H9 (cell line): Measurements from ENCODE around the gene ROCK2. TPM values are rescaled to one million over a fixed set of nuclear protein-coding genes. Genes with fewer than 3 reads are reported as not detected.
"Not testable (repeated sequence)": the region's sequence is repeated elsewhere in the genome, so short reads cannot be mapped to it uniquely, and the experiment has no call there.

Experiments used
- DNase-seq: peaks from one replicate; pipeline ENCODE4 v3.0.0-alpha.2; 2017
- H2AFZ ChIP-seq: one replicate; pipeline ENCODE4 v1.6.1; 2013; ENCODE audit warnings: mild to moderate bottlenecking, low read length, control low read depth, moderate library complexity
- H2AK5ac ChIP-seq: 2 replicates; pipeline ENCODE4 v1.6.1; 2013; ENCODE audit warnings: low read length, control low read depth, mixed read lengths; ENCODE audit not compliant: insufficient read length
- H2BK120ac ChIP-seq: one replicate; pipeline ENCODE4 v1.6.1; 2013; ENCODE audit warnings: low read depth, mild to moderate bottlenecking, low read length, control low read depth, inconsistent platforms; ENCODE audit not compliant: poor library complexity, severe bottlenecking
- H2BK12ac ChIP-seq: 2 replicates; pipeline ENCODE4 v1.6.1; 2013; ENCODE audit warnings: low read length, control low read depth, mixed read lengths, low read depth; ENCODE audit not compliant: insufficient read length
- H2BK15ac ChIP-seq: 2 replicates; pipeline ENCODE4 v1.6.1; 2013; ENCODE audit warnings: low read depth, low read length, control low read depth
- H2BK20ac ChIP-seq: one replicate; pipeline ENCODE4 v1.6.1; 2013; ENCODE audit warnings: low read depth, mild to moderate bottlenecking, low read length, control low read depth, inconsistent platforms; ENCODE audit not compliant: poor library complexity, severe bottlenecking
- H2BK5ac ChIP-seq: 2 replicates; pipeline ENCODE4 v1.6.1; 2013; ENCODE audit warnings: low read length, control low read depth, mixed read lengths; ENCODE audit not compliant: insufficient read length
- H3K14ac ChIP-seq: 2 replicates; pipeline ENCODE4 v1.6.1; 2013; ENCODE audit warnings: low read length, control low read depth; ENCODE audit not compliant: insufficient read depth
- H3K18ac ChIP-seq: 2 replicates; pipeline ENCODE4 v1.6.1; 2013; ENCODE audit warnings: low read depth, mild to moderate bottlenecking, mixed read lengths, low read length, control low read depth; ENCODE audit not compliant: insufficient read length
- H3K23ac ChIP-seq: 2 replicates; pipeline ENCODE4 v1.6.1; 2013; ENCODE audit warnings: low read length, control low read depth, mixed read lengths, low read depth; ENCODE audit not compliant: insufficient read length
- H3K23me2 ChIP-seq: 2 replicates; pipeline ENCODE4 v1.6.1; 2013; ENCODE audit warnings: low read depth, mild to moderate bottlenecking, mixed read lengths, low read length, control low read depth; ENCODE audit not compliant: insufficient read length, poor library complexity, severe bottlenecking
- H3K27ac ChIP-seq: 2 replicates; pipeline ENCODE4 v1.5.1; 2013; ENCODE audit warnings: low read length, control low read depth, mixed read lengths, low read depth; ENCODE audit not compliant: insufficient read length
- H3K27me3 ChIP-seq: 2 replicates; pipeline ENCODE4 v1.6.1; 2013; ENCODE audit warnings: low read length, control low read depth, inconsistent platforms; ENCODE audit not compliant: insufficient read depth
- H3K4ac ChIP-seq: 2 replicates; pipeline ENCODE4 v1.6.1; 2013; ENCODE audit warnings: low read depth, mild to moderate bottlenecking, control low read depth, inconsistent platforms, low read length, moderate library complexity
- H3K4me1 ChIP-seq: 2 replicates; pipeline ENCODE4 v1.6.1; 2013; ENCODE audit warnings: low read length, control low read depth, inconsistent platforms; ENCODE audit not compliant: insufficient read depth
- H3K4me2 ChIP-seq: 2 replicates; pipeline ENCODE4 v1.6.1; 2013; ENCODE audit warnings: low read length, control low read depth, mixed read lengths; ENCODE audit not compliant: insufficient read length, insufficient read depth
- H3K56ac ChIP-seq: 2 replicates; pipeline ENCODE4 v1.6.1; 2013; ENCODE audit warnings: low read depth, mild to moderate bottlenecking, mixed read lengths, low read length, control low read depth; ENCODE audit not compliant: insufficient read length
- H3K79me1 ChIP-seq: 2 replicates; pipeline ENCODE4 v1.6.1; 2013; ENCODE audit warnings: low read depth, mild to moderate bottlenecking, moderate library complexity, low read length, control low read depth, inconsistent platforms; ENCODE audit not compliant: insufficient read depth, poor library complexity, severe bottlenecking
- H3K79me2 ChIP-seq: 2 replicates; pipeline ENCODE4 v1.6.1; 2013; ENCODE audit warnings: low read length, control low read depth, inconsistent platforms; ENCODE audit not compliant: insufficient read depth
- H3K9ac ChIP-seq: 2 replicates; pipeline ENCODE4 v1.6.1; 2013; ENCODE audit warnings: low read length, control low read depth, mixed read lengths; ENCODE audit not compliant: insufficient read length; ENCODE audit errors: extremely low read depth
- H3K9me3 ChIP-seq: one replicate; pipeline ENCODE4 v1.6.1; 2013; ENCODE audit warnings: low read depth, low read length, inconsistent platforms; ENCODE audit not compliant: control insufficient read depth
- H3T11ph ChIP-seq: one replicate; pipeline ENCODE4 v1.6.1; 2013; ENCODE audit warnings: mild to moderate bottlenecking, low read length, control low read depth, inconsistent platforms
- H4K20me1 ChIP-seq: one replicate; pipeline ENCODE4 v1.6.1; 2013; ENCODE audit not compliant: control insufficient read depth, insufficient read length, insufficient read depth
- H4K5ac ChIP-seq: 2 replicates; pipeline ENCODE4 v1.6.1; 2013; ENCODE audit warnings: low read depth, mild to moderate bottlenecking, mixed read lengths, low read length, control low read depth; ENCODE audit not compliant: insufficient read length
- H4K8ac ChIP-seq: replicated peaks from 2 replicates; pipeline ENCODE4 v1.6.1; 2013; ENCODE audit warnings: low read length, control low read depth, mixed read lengths, low read depth; ENCODE audit not compliant: insufficient read length
- H4K91ac ChIP-seq: 2 replicates; pipeline ENCODE4 v1.6.1; 2013; ENCODE audit warnings: low read depth, mild to moderate bottlenecking, moderate library complexity, mixed read lengths, low read length, control low read depth; ENCODE audit not compliant: insufficient read length
- H3K27ac Mint-ChIP-seq, 3 experiments: 2 replicates in 2 of 3; 3 replicates in 1 of 3; pipeline ENCODE4 v1.8.0; 2020 to 2021; ENCODE audit warnings: mixed read lengths in 3 of 3, mild to moderate bottlenecking in 1 of 3, moderate library complexity in 1 of 3
- H3K27me3 Mint-ChIP-seq: 2 replicates; pipeline ENCODE4 v1.8.0; 2021; ENCODE audit warnings: low read depth, mild to moderate bottlenecking, moderate library complexity, mixed read lengths
- H3K36me3 Mint-ChIP-seq, 3 experiments: 2 replicates in 2 of 3; 3 replicates in 1 of 3; pipeline ENCODE4 v1.8.0; 2020 to 2021; ENCODE audit warnings: low read depth in 3 of 3, mixed read lengths in 3 of 3; ENCODE audit not compliant: insufficient read depth in 1 of 3
- H3K4me1 Mint-ChIP-seq, 2 experiments: 2 replicates each; pipeline ENCODE4 v1.8.0; 2020; ENCODE audit warnings: mixed read lengths in 2 of 2
- H3K4me3 Mint-ChIP-seq, 2 experiments: 2 replicates in 1 of 2; 3 replicates in 1 of 2; pipeline ENCODE4 v1.8.0; 2020 to 2021; ENCODE audit warnings: mild to moderate bottlenecking in 2 of 2, mixed read lengths in 2 of 2, moderate library complexity in 1 of 2
- H3K9me3 Mint-ChIP-seq, 2 experiments: 2 replicates in 1 of 2; 3 replicates in 1 of 2; pipeline ENCODE4 v1.8.0; 2020; ENCODE audit warnings: mild to moderate bottlenecking in 2 of 2, mixed read lengths in 2 of 2, moderate library complexity in 1 of 2
- WGBS: extraction: QIAGEN DNeasy Blood & Tissue Kit; methylation state at CpG from one replicate; pipeline ENCODE4 v1.1.7; 2013; ENCODE audit warnings: missing lambda C conversion rate, low lambda C conversion rate, mixed read lengths; ENCODE audit not compliant: insufficient read length; ENCODE audit errors: extremely low coverage; 5-methylcytosine and 5-hydroxymethylcytosine counted together
- total RNA-seq: library from RNA; stranded (reverse); gene quantifications from 2 replicates; pipeline ENCODE4 v1.2.1, GENCODE V29; 2021
- TF ChIP-seq, protein P1 (sequence below): fragments of 200-600 bp; sonication (generic); conservative IDR thresholded peaks from 3 replicates; pipeline ENCODE4 v1.8.0; 2021; ENCODE audit warnings: antibody characterized with exemption, mild to moderate bottlenecking

The ROCK2 gene
- total RNA-seq, 1 experiment from 2014 or later, result 33.2 TPM

- Mint-ChIP-seq H3K36me3 (no peaks in the 10 kb centered on the region), H3K27me3 (no peaks in the 10 kb centered on the region), H3K4me1 (no peaks in the 10 kb centered on the region), H3K27ac (no peak overlapping the region), H3K9me3 (no peaks in the 10 kb centered on the region), H3K4me3 (no peak overlapping the region)
- Histone ChIP-seq H4K5ac (no peak overlapping the region), H2BK15ac (no peak overlapping the region), H3K18ac (no peak overlapping the region), H2AK5ac (no peak overlapping the region), H2BK12ac (no peak overlapping the region), H2BK120ac (no peak overlapping the region), H3K14ac (no peak overlapping the region), H3K79me2 (no peaks in the 10 kb centered on the region), H4K91ac (no peak overlapping the region), H3K9me3 (no peaks in the 10 kb centered on the region), H3K56ac (no peak overlapping the region), H2BK20ac (no peak overlapping the region), H2BK5ac (no peak overlapping the region), H4K8ac (no peak overlapping the region), H2AFZ (no peak overlapping the region), H3K9ac (no peak overlapping the region), H3K4me2 (no peak overlapping the region), H3T11ph (no peak overlapping the region), H3K23me2 (no peaks in the 10 kb centered on the region), H3K27me3 (no peaks in the 10 kb centered on the region), H4K20me1 (no peaks in the 10 kb centered on the region), H3K27ac (no peak overlapping the region), H3K79me1 (no peaks in the 10 kb centered on the region), H3K4ac (no peak overlapping the region), H3K23ac (no peak overlapping the region), H3K4me1 (no peaks in the 10 kb centered on the region)
- TF ChIP-seq, protein P1, sequence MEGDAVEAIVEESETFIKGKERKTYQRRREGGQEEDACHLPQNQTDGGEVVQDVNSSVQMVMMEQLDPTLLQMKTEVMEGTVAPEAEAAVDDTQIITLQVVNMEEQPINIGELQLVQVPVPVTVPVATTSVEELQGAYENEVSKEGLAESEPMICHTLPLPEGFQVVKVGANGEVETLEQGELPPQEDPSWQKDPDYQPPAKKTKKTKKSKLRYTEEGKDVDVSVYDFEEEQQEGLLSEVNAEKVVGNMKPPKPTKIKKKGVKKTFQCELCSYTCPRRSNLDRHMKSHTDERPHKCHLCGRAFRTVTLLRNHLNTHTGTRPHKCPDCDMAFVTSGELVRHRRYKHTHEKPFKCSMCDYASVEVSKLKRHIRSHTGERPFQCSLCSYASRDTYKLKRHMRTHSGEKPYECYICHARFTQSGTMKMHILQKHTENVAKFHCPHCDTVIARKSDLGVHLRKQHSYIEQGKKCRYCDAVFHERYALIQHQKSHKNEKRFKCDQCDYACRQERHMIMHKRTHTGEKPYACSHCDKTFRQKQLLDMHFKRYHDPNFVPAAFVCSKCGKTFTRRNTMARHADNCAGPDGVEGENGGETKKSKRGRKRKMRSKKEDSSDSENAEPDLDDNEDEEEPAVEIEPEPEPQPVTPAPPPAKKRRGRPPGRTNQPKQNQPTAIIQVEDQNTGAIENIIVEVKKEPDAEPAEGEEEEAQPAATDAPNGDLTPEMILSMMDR, result peak; percentile 53
- WGBS, result no CpG with 5 or more reads among the region's 1 CpG
- DNase-seq, result no peak
These were observed 110.1 kb downstream of the ROCK2 start for GRCh38 chr2:11234309-11234708.

DNA sequence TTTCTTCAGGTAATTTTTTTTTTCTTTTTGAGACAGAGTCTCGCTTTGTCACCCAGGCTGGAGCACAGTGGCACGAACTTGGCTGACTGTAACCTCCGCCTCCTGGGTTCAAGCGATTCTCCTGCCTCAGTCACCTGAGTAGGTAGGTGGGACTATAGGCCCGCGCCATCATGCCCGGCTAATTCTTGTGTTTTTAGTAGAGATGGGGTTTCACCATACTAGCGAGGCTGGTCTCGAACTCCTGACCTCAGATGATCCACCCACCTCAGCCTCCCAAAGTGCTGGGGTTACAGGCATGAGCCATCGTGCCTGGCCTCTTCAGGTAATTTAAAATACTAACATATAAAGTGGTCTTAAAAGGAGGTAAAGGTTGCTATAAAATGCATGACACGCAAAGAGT lies 113.2 kb downstream of the ROCK2 start:
- not testable (repeated sequence) for H3K9me3 ChIP-seq, H3K27me3 Mint-ChIP-seq, H3K9me3 Mint-ChIP-seq, H3K79me1 ChIP-seq, H3K18ac ChIP-seq, H3K56ac ChIP-seq, H4K91ac ChIP-seq, H2BK5ac ChIP-seq, H4K8ac ChIP-seq, H4K20me1 ChIP-seq, H3K27ac ChIP-seq, H4K5ac ChIP-seq, H3K9ac ChIP-seq, H2BK12ac ChIP-seq, H3K4me1 Mint-ChIP-seq, H2BK20ac ChIP-seq, H2BK15ac ChIP-seq, H2AFZ ChIP-seq, H3K36me3 Mint-ChIP-seq, H3K23ac ChIP-seq, H2AK5ac ChIP-seq, H3K14ac ChIP-seq, H2BK120ac ChIP-seq, H3K27me3 ChIP-seq, H3K27ac Mint-ChIP-seq, H3T11ph ChIP-seq, H3K23me2 ChIP-seq, H3K4me3 Mint-ChIP-seq, DNase-seq, H3K79me2 ChIP-seq, H3K4me1 ChIP-seq, H3K4ac ChIP-seq, H3K4me2 ChIP-seq
- WGBS, result no CpG with 5 or more reads among the region's 11 CpGs
